ENCODE data around the gene LRRC8E. TPM values are rescaled to one million over a fixed set of nuclear protein-coding genes. Genes with fewer than 3 reads are reported as not detected.

LRRC8E gene
- total and polyA plus RNA-seq, 2 donors, result 1.1 to 1.3 TPM

DNA sequence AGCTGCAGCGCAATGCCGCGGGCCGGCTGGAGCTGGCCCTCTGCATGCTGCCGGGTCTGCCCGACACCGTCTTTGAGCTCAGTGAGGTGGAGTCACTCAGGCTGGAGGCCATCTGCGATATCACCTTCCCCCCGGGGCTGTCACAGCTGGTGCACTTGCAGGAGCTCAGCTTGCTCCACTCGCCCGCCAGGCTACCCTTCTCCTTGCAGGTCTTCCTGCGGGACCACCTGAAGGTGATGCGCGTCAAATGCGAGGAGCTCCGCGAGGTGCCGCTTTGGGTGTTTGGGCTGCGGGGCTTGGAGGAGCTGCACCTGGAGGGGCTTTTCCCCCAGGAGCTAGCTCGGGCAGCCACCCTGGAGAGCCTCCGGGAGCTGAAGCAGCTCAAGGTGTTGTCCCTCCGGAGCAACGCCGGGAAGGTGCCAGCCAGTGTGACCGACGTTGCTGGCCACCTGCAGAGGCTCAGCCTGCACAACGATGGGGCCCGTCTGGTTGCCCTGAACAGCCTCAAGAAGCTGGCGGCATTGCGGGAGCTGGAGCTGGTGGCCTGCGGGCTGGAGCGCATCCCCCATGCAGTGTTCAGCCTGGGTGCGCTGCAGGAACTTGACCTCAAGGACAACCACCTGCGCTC is 11.6 kb downstream of the LRRC8E start:
- WGBS, result 90% methylated on average over 34 of the region's 34 CpGs
- no peak overlapping the region for H3K4me3 ChIP-seq (ENCODE audit: low read depth, low read length)
- H3K4me1 ChIP-seq (ENCODE audit: insufficient read depth), result no peaks in the 10 kb centered on the region
- no peaks in the 10 kb centered on the region for H3K36me3 ChIP-seq (ENCODE audit: insufficient read depth)
- DNase-seq (ENCODE audit: extremely low spot score), result no peak
- no peak overlapping the region for H3K27ac ChIP-seq (ENCODE audit: low read depth)

DNA sequence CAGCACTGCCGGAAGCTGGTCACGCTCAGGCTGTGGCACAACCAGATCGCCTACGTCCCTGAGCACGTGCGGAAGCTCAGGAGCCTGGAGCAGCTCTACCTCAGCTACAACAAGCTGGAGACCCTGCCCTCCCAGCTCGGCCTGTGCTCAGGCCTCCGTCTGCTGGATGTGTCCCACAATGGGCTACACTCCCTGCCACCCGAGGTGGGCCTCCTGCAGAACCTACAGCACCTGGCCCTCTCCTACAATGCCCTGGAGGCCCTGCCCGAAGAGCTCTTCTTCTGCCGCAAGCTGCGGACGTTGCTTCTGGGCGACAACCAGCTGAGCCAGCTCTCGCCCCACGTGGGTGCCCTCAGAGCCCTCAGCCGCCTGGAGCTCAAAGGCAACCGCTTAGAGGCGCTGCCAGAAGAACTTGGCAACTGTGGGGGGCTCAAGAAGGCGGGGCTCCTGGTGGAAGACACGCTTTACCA is 12.1 kb downstream of the LRRC8E start:
- DNase-seq (ENCODE audit: extremely low spot score), result no peak
- Histone ChIP-seq H3K36me3 (ENCODE audit: insufficient read depth) (no peaks in the 10 kb centered on the region), H3K4me1 (ENCODE audit: insufficient read depth) (no peaks in the 10 kb centered on the region), H3K4me3 (ENCODE audit: low read depth, low read length) (no peak overlapping the region), H3K27ac (ENCODE audit: low read depth) (no peak overlapping the region)
- WGBS, result 82% methylated on average over 21 of the region's 21 CpGs

DNA sequence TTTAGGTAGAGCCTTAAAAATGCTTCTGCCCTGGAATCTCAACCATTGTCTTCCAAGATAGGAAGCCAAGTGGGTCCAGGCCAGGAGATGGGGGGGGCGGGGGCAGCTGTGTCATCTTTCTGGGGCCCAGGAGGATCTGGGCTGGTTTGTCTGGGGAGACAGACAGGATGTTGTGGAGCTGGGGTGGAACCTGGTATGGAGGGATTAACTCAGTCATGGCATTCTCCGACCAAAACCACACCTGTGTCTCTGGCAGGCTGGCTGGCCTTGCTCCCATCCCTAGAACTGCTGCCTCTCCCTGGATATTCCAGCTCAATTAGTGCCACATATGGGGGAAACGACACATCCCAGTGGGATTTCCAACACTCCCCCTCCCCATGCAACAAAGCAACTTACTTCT is 12.6 kb downstream of the LRRC8E start:
- Histone ChIP-seq H3K27ac (ENCODE audit: low read depth) (no peak overlapping the region), H3K4me1 (ENCODE audit: insufficient read depth) (no peaks in the 10 kb centered on the region), H3K4me3 (ENCODE audit: low read depth, low read length) (no peak overlapping the region), H3K36me3 (ENCODE audit: insufficient read depth) (no peaks in the 10 kb centered on the region)
- DNase-seq (ENCODE audit: extremely low spot score), result no peak
- WGBS, result 76% methylated on average over 3 of the region's 3 CpGs

DNA sequence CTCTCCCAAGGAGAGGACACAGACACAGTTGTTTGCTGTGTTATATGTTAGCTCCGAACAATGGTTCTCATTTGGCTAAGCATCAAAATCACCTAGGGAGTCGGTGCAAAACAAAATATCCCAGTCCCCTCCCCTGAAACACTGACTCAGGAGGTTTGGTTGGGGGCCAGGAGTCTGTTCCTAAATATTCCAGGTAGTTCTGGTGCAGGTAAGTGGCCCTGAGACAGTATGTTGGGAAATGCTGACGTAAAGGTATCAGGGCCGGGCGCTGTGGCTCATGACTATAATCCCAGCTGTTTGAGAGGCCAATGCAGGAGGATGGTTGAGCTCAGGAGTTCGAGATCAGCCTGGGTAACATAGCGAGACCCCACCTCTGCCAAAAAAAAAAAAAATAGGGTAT is 13.0 kb downstream of the LRRC8E start:
- no peaks in the 10 kb centered on the region for H3K4me1 ChIP-seq (ENCODE audit: insufficient read depth)
- WGBS, result 91% methylated on average over 7 of the region's 7 CpGs
- no peak overlapping the region for H3K27ac ChIP-seq (ENCODE audit: low read depth)
- no peak for DNase-seq (ENCODE audit: extremely low spot score)
- H3K36me3 ChIP-seq (ENCODE audit: insufficient read depth), result no peaks in the 10 kb centered on the region
- no peak overlapping the region for H3K4me3 ChIP-seq (ENCODE audit: low read depth, low read length)

GRCh38 chr19:7902796-7903243 is 14.5 kb downstream of the LRRC8E start:
- 12% methylated on average over 20 of the region's 20 CpGs for WGBS
- Histone ChIP-seq H3K4me3 (ENCODE audit: low read depth, low read length) (peak overlapping the region; percentile 29), H3K27ac (ENCODE audit: low read depth) (no peak overlapping the region), H3K36me3 (ENCODE audit: insufficient read depth) (no peaks in the 10 kb centered on the region), H3K4me1 (ENCODE audit: insufficient read depth) (no peaks in the 10 kb centered on the region)
- DNase-seq (ENCODE audit: extremely low spot score), result no peak

DNA sequence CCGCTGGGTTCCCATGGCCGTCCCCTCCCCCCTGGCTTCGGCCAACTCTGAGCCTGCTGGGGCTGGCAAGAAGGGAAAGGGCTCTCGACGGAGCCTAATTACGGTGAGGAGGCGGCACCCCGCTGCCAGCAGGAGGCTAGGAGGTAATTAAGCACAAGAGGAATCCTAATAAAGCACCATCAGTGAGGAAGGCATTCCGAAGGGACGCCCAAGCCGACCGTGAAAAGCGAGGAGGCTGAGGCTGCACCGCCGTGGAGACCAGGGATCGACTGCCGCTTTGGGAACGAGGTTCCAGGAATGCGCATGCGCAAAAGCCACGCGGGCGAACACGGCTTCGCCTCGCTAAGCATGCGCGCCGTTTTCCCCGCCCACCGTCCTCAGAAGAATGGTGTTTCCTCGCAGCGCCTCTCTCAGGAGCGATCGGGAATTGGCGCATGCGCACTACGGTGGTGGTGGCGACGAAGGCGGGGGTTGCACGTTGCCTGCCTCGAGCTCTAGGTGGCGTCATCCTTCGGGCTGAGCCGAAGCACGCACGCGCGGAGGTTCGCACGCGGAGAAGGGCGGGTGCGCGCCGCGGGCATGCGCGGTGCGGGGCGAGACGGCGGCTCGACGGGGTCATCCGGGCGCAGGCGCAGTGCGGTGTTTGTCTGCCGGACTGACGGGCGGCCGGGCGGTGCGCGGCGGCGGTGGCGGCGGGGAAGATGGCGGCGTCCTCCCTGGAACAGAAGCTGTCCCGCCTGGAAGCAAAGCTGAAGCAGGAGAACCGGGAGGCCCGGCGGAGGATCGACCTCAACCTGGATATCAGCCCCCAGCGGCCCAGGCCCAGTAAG is 15.1 kb downstream of the LRRC8E start, which contains the start of gene MAP2K7:
TSS of gene MAP2K7 (plus strand) at position 634 of the 830 bp plus-strand sequence. CDS start at position 702, 68 bp downstream.
- peak; percentile 99 for DNase-seq (ENCODE audit: extremely low spot score)
- H3K27ac ChIP-seq (ENCODE audit: low read depth), result peak within 1 kb of the TSS; percentile 44
- no peaks in the 10 kb centered on the region for H3K36me3 ChIP-seq (ENCODE audit: insufficient read depth)
- peak within 1 kb of the TSS; percentile 75 for H3K4me3 ChIP-seq (ENCODE audit: low read depth, low read length)
- H3K4me1 ChIP-seq (ENCODE audit: insufficient read depth), result no peaks in the 10 kb centered on the region
- WGBS, result under 1% methylated on average over 89 of the region's 89 CpGs

GRCh38 chr19:7904074-7905020 is 16.0 kb downstream of the LRRC8E start:
- no peak for DNase-seq (ENCODE audit: extremely low spot score)
- Histone ChIP-seq H3K27ac (ENCODE audit: low read depth) (peak overlapping the region; percentile 44), H3K4me3 (ENCODE audit: low read depth, low read length) (peak overlapping the region; percentile 75), H3K36me3 (ENCODE audit: insufficient read depth) (no peaks in the 10 kb centered on the region), H3K4me1 (ENCODE audit: insufficient read depth) (no peaks in the 10 kb centered on the region)
- WGBS, result 10% methylated on average over 67 of the region's 68 CpGs

DNA sequence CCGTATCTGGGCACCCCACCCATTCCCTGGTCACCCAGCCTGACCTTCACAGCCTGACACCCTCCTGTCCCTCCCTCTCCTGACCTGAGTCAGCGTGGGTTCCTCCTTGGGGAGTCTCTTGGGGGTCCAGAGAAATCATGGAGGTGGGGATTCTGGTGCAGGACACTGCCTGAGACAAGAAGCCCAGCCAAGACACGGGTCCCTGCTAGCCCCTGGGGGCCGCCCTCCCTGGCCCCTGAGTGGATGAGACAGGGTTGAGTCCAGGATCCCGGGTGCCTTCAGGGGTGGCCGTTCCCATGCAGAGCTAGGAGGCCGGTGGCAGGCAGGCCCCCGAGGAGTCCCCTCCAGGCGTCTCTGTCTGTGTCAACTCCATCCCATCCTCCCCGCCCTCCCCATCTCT is 17.0 kb downstream of the LRRC8E start:
- Histone ChIP-seq H3K4me3 (ENCODE audit: low read depth, low read length) (no peak overlapping the region), H3K4me1 (ENCODE audit: insufficient read depth) (no peaks in the 10 kb centered on the region), H3K36me3 (ENCODE audit: insufficient read depth) (peaks cover 4% of the 10 kb centered on the region), H3K27ac (ENCODE audit: low read depth) (no peak overlapping the region)
- WGBS, result 71% methylated on average over 10 of the region's 10 CpGs
- DNase-seq (ENCODE audit: extremely low spot score), result no peak

DNA sequence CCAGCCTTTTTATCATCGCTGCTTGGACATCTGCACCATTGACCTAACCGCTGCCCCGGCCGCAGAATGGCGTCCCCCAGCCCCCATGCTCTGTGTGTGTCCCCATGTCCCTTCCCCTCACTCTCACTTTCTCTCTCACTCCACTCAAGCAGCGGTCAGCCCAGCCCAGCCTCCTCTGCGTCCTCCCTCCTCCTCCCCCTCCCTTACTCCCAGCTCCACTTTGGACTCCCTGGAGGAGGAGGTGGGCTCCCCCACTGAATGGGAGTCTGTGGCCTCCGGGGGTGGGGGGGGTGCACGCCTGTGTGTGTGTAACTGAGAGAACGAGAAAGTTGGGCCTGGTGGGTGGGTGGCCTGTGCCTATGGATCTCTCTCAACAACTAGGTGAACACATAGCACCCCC is 17.5 kb downstream of the LRRC8E start:
- Histone ChIP-seq H3K4me1 (ENCODE audit: insufficient read depth) (no peaks in the 10 kb centered on the region), H3K27ac (ENCODE audit: low read depth) (no peak overlapping the region), H3K4me3 (ENCODE audit: low read depth, low read length) (no peak overlapping the region), H3K36me3 (ENCODE audit: insufficient read depth) (peaks cover 4% of the 10 kb centered on the region)
- no peak for DNase-seq (ENCODE audit: extremely low spot score)
- WGBS, result 81% methylated on average over 10 of the region's 10 CpGs

- WGBS, result 89% methylated on average over 19 of the region's 19 CpGs
- DNase-seq (ENCODE audit: extremely low spot score), result no peak
- no peaks in the 10 kb centered on the region for H3K4me1 ChIP-seq (ENCODE audit: insufficient read depth)
These were observed 18.8 kb downstream of the LRRC8E start for GRCh38 chr19:7907122-7907521.

DNA sequence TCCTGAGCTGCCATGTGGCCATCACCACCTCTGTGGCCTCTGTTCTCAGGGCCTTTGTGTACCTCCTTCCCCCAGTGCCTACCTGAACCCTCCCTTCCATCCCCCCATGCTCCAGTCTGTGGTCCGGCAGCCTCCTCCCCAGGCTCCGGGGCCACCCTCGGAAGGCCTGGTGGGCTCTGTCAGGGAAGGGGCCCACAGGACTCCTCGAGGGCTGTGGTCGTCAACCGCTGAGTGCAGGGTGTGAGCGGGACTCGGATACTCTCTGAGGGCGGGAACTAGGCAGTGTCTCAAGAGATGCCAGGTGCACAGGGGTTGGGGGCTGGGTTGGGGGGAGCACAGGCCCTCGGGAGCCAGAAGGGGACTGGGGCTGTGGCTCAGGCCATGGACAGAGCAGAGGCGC is 19.2 kb downstream of the LRRC8E start:
- WGBS, result 91% methylated on average over 11 of the region's 11 CpGs
- Histone ChIP-seq H3K4me1 (ENCODE audit: insufficient read depth) (no peaks in the 10 kb centered on the region), H3K27ac (ENCODE audit: low read depth) (no peak overlapping the region), H3K4me3 (ENCODE audit: low read depth, low read length) (no peak overlapping the region), H3K36me3 (ENCODE audit: insufficient read depth) (peaks cover 12% of the 10 kb centered on the region)
- no peak for DNase-seq (ENCODE audit: extremely low spot score)

More at GRCh38 chr19:7907122-7907521, 18.8 kb downstream of the LRRC8E start:
- Histone ChIP-seq H3K4me3 (ENCODE audit: low read depth, low read length) (no peak overlapping the region), H3K36me3 (ENCODE audit: insufficient read depth) (peaks cover 10% of the 10 kb centered on the region), H3K27ac (ENCODE audit: low read depth) (no peak overlapping the region)

- H3K27ac ChIP-seq (ENCODE audit: low read depth), result no peak overlapping the region
- H3K36me3 ChIP-seq (ENCODE audit: insufficient read depth), result peaks cover 12% of the 10 kb centered on the region
- WGBS, result 75% methylated on average over 14 of the region's 14 CpGs
- no peaks in the 10 kb centered on the region for H3K4me1 ChIP-seq (ENCODE audit: insufficient read depth)
- no peak overlapping the region for H3K4me3 ChIP-seq (ENCODE audit: low read depth, low read length)
- DNase-seq (ENCODE audit: extremely low spot score), result no peak
These were observed 19.9 kb downstream of the LRRC8E start for GRCh38 chr19:7908078-7908699.

Data from urinary bladder (tissue), 4 donors.